Measurements from ENCODE around the gene TULP4. TPM values are rescaled to one million over a fixed set of nuclear protein-coding genes. Genes with fewer than 3 reads are reported as not detected.

Gene TULP4
- total RNA-seq, 6 donors from 2014 or later: 78.7 to 150 (median 94.4) TPM

- H3K4me3 ChIP-seq: no peak overlapping the region
- H3K4me1 ChIP-seq: peaks cover 0 to 3% (median 0%) of the 10 kb centered on the region in 4 donors
- H3K27me3 ChIP-seq: no peaks in the 10 kb centered on the region
- 76 to 77% methylated on average over 7 of the region's 7 CpGs for WGBS, 2 donors
- ATAC-seq (ENCODE audit: low FRiP score in 2 of 2) (no peak), DNase-seq (no peak)
- H3K36me3 ChIP-seq: no peaks in the 10 kb centered on the region
- H3K27ac ChIP-seq: no peak overlapping the region
- TF ChIP-seq POLR2A (IDR thresholded peaks at IDR 0.05): no peak
- TF ChIP-seq POLR2AphosphoS5 (IDR thresholded peaks at IDR 0.05): no peak
- TF ChIP-seq EP300 (IDR thresholded peaks at IDR 0.05): no peak
- no peak for TF ChIP-seq CTCF (IDR thresholded peaks at IDR 0.05)
- H3K9me3 ChIP-seq: no peaks in the 10 kb centered on the region
These were observed 9.0 kb upstream of the TULP4 start for GRCh38 chr6:158303210-158303731.

GRCh38 chr6:158304254-158304653 lies 8.0 kb upstream of the TULP4 start:
- DNase-seq (no peak), ATAC-seq (ENCODE audit: low FRiP score in 2 of 2) (no peak)
- Histone ChIP-seq H3K9me3 (no peaks in the 10 kb centered on the region), H3K4me3 (no peak overlapping the region), H3K36me3 (no peaks in the 10 kb centered on the region), H3K4me1 (peaks cover 0 to 3% (median 0%) of the 10 kb centered on the region in 4 donors), H3K27ac (no peak overlapping the region), H3K27me3 (no peaks in the 10 kb centered on the region)
- TF ChIP-seq POLR2A (IDR thresholded peaks at IDR 0.05): no peak
- TF ChIP-seq CTCF (IDR thresholded peaks at IDR 0.05): no peak
- no peak for TF ChIP-seq POLR2AphosphoS5 (IDR thresholded peaks at IDR 0.05)
- TF ChIP-seq EP300 (IDR thresholded peaks at IDR 0.05): no peak

- 98 to 99% methylated on average over 3 to 5 of the region's 5 CpGs for WGBS, 2 donors
- H3K4me3 ChIP-seq: no peak overlapping the region
- H3K4me1 ChIP-seq: no peaks in the 10 kb centered on the region
- no peaks in the 10 kb centered on the region for H3K9me3 ChIP-seq
- peaks cover 0 to 25% (median 2%) of the 10 kb centered on the region in 4 donors for H3K36me3 ChIP-seq
- no peak for ATAC-seq (ENCODE audit: low FRiP score in 2 of 2)
- no peaks in the 10 kb centered on the region for H3K27me3 ChIP-seq
- H3K27ac ChIP-seq: no peak overlapping the region
- TF ChIP-seq CTCF (IDR thresholded peaks at IDR 0.05): no peak
- no peak for TF ChIP-seq EP300 (IDR thresholded peaks at IDR 0.05)
- TF ChIP-seq POLR2A (IDR thresholded peaks at IDR 0.05): no peak
- no peak for TF ChIP-seq POLR2AphosphoS5 (IDR thresholded peaks at IDR 0.05)
- DNase-seq: no peak
These were observed 2.5 kb upstream of the TULP4 start for GRCh38 chr6:158309814-158310213.

DNA sequence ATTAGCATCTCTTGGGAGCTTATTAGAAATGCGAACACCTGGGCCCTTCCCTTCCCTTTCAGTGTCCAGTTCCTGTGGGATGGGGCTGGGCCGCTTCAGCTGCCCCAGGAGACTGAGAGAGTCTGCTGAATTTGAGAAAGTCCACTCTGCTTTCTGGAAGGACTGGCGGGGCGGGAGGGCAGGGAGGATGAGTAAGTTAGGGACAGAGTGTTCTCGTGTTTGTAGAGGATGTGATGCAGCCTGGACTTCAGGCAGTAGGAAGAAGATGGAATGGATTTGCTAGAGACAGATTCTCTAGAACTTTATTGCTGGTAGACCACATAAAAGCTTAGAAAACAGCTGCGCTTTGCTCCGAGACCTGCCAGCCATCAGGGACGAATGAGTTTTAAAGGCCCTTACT lies 1.1 kb upstream of the TULP4 start:
- ATAC-seq (ENCODE audit: low FRiP score in 2 of 2) (peak in 1 of 2 donors; percentile 23), DNase-seq (no peak)
- Histone ChIP-seq H3K9me3 (no peaks in the 10 kb centered on the region), H3K27ac (no peak overlapping the region), H3K27me3 (no peaks in the 10 kb centered on the region), H3K4me3 (no peak overlapping the region), H3K4me1 (no peaks in the 10 kb centered on the region), H3K36me3 (peaks cover 0 to 25% (median 4%) of the 10 kb centered on the region in 4 donors)
- TF ChIP-seq CTCF (IDR thresholded peaks at IDR 0.05) (no peak), POLR2A (IDR thresholded peaks at IDR 0.05) (no peak), EP300 (IDR thresholded peaks at IDR 0.05) (no peak), POLR2AphosphoS5 (IDR thresholded peaks at IDR 0.05) (no peak)
- 69% methylated on average over 8 of the region's 8 CpGs for WGBS, 2 donors

DNA sequence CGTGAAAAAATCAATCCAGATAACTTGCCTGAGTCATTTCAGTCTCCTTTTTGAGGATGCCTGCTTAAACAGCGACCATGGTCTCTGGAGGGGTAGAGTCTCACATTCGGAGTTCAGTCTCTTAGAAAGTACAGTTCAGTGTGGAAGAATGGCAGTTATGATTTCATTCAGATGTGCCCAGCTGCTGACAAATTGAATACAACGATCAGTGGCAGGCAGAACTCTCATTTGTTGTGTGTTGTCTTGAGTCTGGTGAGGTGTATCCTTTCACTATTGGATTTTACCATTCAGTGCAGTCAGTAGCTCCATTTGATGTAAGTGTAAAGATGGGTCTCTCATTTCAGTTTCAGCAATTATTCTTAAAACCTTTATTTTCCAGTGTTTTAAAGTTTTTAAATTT lies 639 bp upstream of the TULP4 start:
- no peaks in the 10 kb centered on the region for H3K4me1 ChIP-seq
- peaks cover 0 to 25% (median 4%) of the 10 kb centered on the region in 4 donors for H3K36me3 ChIP-seq
- H3K27me3 ChIP-seq: no peaks in the 10 kb centered on the region
- ATAC-seq (ENCODE audit: low FRiP score in 2 of 2): no peak
- TF ChIP-seq POLR2AphosphoS5 (IDR thresholded peaks at IDR 0.05) (no peak), EP300 (IDR thresholded peaks at IDR 0.05) (no peak), POLR2A (IDR thresholded peaks at IDR 0.05) (no peak), CTCF (IDR thresholded peaks at IDR 0.05) (no peak)
- H3K27ac ChIP-seq: no peak overlapping the region
- 83 to 84% methylated on average over 4 of the region's 4 CpGs for whole genome bisulfite sequencing, 2 donors
- no peak overlapping the region for H3K4me3 ChIP-seq
- peaks cover 0 to 2% (median 0%) of the 10 kb centered on the region in 4 donors for H3K9me3 ChIP-seq
- no peak for DNase-seq

All from upper lobe of left lung (tissue), 6 donors.